GM19452 (cell line): ENCODE results near the gene CHMP1B.
A peak's percentile ranks its signal among the peaks of the same experiment; 100 is the strongest.

ENCODE experiments used
- ATAC-seq: cut with Tn5 transposase; IDR thresholded peaks from one replicate; pipeline ENCODE4 v1.9.1; 2021; ENCODE audit not compliant: unreplicated experiment

Gene CHMP1B, protein sequence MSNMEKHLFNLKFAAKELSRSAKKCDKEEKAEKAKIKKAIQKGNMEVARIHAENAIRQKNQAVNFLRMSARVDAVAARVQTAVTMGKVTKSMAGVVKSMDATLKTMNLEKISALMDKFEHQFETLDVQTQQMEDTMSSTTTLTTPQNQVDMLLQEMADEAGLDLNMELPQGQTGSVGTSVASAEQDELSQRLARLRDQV

DNA sequence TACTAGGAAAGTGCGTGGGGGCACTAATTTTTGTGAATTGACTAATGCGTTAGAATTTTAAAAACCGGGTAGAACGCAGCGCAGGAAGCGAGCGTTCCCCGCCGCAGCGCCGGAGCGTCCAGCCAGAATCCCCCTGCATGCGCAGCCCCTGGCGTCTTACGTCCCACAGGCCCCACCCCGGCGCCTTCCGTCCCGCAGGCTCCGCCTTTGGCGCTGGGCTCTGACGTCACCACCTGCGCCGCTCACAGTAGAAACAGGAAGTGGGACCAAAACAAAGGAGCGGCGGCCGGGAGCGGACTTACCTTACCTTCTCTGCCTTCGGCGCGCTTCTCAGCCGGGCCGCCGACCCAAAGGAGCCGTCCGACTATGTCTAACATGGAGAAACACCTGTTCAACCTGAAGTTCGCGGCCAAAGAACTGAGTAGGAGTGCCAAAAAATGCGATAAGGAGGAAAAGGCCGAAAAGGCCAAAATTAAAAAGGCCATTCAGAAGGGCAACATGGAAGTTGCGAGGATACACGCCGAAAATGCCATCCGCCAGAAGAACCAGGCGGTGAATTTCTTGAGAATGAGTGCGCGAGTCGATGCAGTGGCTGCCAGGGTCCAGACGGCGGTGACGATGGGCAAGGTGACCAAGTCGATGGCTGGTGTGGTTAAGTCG, at the start of gene CHMP1B:
CHMP1B (plus strand) TSS at position 268 of the 660 bp plus-strand sequence; CDS start at position 367, 99 bp downstream.
- peak; percentile 94 for ATAC-seq

- no peak for ATAC-seq
These were observed 49.6 kb upstream of the CHMP1B start for GRCh38 chr18:11801573-11801972.

GRCh38 chr18:11802158-11802557, 49.1 kb upstream of the CHMP1B start:
- ATAC-seq, result no peak

DNA sequence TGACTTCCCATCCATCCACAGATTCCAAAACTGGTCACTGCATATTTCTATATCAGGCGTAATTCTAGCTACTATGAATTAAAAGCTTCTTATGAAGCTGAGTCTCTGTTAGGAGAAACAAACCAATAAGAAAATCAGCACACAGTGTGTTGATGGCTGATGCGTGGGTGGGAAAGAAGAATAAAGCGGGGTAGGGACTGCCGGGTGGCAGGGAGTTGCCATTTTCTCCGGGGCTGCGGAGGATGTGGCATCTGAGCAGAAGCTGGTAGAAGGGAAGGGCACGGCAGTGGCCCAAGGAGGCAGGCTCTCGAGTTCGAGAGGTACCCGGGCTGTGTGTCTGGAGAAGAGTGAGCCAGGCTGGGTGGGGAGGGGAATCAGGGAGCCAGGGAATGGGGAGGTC, 48.6 kb upstream of the CHMP1B start:
- no peak for ATAC-seq

DNA sequence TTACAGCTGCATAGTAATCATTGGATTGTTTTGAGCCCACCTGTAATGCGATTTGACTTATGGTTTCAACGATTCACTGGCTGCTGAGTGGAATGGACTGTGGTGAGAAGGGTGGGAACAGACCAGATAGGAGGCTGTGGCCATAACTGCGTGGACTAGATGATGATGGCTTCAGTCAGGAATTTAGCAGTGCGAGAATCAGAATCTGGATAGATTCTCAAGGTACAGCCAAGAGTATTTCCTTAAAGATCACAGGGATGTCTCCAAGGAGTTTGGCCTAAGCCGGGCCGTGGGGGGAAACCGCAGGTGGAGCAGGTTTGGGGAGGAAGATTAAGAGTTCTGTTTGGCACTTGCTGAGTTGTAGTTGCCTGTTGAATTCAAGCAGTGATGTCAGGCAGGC, 44.0 kb upstream of the CHMP1B start:
- ATAC-seq, result no peak

DNA sequence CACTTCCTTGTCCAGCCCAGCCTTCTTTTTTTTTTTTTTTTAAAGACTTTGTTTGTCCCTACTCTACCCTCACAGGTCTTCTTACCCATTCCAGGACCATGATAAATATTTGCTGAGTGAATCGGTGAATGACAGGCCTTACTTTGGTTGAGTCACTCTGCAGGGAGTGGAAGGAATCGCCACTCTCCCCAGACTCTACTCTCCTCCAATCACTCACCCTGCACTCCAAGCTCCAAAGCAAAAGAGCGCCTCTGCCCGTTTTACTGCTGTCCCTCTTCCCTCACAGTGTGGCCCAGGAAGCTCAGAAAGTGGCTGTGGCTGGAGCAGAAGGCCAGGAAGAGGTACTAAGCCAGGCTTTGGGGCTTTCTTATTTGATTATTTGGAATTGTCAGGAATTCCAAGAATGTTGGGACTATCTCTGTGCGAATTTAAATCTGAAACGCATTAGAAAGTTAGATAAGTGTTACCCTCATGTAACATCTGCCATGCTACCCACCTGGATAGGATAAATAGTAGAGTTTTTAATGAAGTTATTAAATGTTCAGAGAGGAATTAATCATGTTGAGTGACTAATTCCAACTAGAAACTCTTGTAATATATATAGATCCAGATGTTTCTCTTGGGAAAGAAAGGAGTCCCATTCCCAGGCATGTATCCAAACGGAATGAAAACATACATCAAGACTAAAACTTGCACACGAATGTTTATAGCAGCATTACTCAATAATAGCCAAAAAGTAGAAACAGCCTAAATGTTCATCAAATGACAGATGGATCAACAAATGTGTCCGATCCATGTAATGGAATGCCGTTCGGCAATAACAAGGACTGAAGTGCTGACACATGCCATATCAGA, 43.0 kb upstream of the CHMP1B start:
- ATAC-seq, result no peak

GRCh38 chr18:11809895-11810294, 41.3 kb upstream of the CHMP1B start:
- no peak for ATAC-seq

- ATAC-seq, result no peak
These were observed 40.8 kb upstream of the CHMP1B start for GRCh38 chr18:11810379-11810778.

DNA sequence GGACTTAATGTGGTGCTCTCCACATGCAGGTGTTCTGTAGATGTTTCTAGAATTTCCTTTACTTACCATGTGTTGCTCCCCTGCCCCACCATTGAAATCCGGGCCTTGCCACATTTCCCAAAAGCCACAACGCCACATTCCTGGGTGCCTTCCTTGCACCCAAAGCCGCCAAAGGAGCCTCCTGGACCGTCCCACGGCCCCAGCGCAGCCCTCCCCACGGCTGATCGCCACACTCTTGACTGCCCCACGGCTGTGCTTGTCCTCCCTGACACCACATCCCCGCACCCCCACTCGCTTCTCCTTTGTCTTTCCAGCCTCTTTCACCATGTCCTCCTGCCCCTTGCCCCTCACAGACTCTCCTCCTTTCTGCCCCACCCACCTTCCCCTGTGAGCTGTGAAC, 40.2 kb upstream of the CHMP1B start:
- ATAC-seq, result no peak

DNA sequence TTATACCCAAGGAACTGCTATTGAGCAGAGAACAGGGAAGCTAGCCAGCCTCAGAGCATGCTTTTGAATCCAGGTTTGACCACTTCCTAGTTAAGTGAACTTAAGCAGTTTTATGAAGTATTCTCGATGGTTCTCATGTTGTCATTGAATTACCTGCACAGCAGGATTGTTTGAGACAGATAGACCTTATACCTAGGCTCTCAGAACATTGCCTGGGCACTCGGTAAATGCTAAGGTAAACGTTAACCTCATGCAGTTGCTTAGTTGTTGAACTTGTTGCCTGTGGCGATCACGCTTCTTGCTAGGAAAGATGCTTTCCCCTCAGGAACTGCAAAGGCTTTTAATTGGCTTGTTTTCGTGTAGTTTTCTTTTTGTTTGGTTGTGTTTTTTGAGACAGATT, 34.0 kb upstream of the CHMP1B start:
- no peak for ATAC-seq

- ATAC-seq, result no peak
These were observed 32.6 kb upstream of the CHMP1B start for GRCh38 chr18:11818486-11819203.

DNA sequence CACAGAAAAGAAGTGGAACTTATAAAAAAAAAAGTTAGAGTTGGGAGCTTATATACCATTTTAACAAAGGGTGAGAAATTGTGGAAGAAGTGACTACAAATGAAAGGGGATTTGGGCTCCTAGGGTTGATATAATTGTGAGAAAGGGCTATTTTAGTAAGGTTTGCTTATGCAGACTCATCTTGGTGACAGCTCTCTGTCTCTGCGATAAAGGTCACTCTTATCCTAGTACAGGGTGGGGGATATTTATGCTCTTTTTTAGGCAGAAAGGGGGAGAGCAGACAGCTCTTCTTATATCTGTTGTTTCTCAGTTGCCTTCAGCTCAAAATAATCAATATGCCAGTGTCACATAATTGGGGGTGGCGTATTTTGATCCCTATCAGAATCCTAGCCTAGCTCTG, 31.3 kb upstream of the CHMP1B start:
- no peak for ATAC-seq

- no peak for ATAC-seq
These were observed 30.5 kb upstream of the CHMP1B start for GRCh38 chr18:11820697-11821096.

DNA sequence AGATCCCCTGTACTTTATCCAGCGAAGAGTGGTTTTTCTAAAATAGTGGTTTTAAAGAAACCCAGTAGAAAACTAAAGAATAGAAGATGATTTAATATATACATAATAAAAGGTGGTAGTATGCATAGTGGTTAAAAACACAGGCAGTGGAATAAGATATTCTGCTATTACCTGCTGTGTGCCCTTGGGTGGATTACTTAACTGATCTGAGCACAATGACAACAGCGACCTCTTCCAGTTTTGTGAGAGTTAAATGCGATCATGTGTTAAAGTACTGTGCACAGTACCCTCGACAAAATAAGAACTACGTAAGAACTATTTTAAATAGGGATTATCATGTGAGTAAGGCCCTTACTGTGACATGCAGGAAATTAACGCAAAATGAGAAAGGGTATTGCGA, 30.0 kb upstream of the CHMP1B start:
- no peak for ATAC-seq

- no peak for ATAC-seq
These were observed 29.5 kb upstream of the CHMP1B start for GRCh38 chr18:11821643-11822237.

- ATAC-seq, result no peak
These were observed 27.7 kb upstream of the CHMP1B start for GRCh38 chr18:11823545-11823944.

- no peak for ATAC-seq
These were observed 24.4 kb upstream of the CHMP1B start for GRCh38 chr18:11826836-11827235.

DNA sequence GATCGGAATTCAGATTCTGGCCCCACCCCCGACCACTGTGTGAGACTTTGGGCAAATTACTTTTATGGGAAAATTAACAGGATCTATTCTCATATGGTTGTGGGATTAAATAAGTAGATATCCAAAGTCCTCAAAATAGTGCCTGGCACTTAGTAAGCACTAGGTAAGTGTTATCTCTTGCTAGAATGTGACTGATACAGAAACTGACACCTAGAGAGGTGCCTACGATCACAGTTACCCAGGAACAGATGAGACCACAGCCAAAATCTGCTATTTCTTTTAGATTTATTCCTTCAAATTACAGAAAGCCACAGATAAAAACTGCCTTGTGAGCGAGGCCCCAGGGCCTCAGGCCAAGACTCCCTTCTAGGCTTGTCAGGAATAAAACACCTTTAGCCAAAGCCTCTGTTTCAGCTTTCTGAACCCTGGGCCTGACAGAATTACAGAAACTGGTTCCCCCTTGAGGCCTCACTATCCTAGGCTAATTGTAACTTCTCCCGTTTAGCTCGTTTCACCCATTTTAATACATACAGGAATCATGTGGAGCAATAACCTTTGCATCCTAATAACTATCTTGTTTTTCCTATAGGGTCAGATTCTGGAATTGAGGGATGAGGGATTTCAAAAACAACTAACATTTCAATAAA, 22.3 kb upstream of the CHMP1B start:
- ATAC-seq, result no peak

DNA sequence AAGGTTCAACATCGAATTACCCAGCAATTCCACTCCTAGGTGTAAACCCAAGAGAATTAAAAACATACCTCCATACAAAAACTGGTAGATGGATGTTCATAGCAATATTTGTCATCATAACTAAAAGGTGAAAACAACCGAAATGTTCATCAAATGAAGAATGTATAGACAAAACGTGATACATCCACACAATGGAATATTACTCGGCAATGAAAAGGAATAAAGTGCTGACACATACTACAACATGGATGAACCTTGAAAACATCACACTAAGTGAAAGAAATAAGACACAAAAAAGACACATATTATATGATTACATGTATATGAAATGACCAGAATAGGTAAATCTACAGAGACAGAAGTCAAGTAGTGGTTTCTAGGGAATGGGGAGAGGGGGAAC, 20.6 kb upstream of the CHMP1B start:
- ATAC-seq, result no peak

DNA sequence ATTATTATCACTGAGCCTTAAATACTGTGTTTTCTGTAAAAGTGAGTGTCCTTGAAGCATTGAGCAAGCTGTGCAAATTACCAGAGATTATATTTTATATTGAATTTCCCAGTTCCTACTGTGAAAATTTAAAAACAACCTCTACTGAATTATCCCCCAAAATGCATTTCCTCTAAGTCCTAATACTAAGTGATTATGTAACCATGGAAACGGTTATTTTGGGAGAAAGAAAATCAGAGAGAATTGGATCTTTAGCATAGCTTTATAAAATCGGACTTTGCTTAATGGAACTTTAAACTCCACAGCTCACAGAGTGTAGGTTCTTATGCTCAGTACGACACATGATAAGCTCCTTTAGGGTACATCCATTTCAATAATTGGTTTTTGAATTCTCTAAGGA, 19.3 kb upstream of the CHMP1B start:
- no peak for ATAC-seq

DNA sequence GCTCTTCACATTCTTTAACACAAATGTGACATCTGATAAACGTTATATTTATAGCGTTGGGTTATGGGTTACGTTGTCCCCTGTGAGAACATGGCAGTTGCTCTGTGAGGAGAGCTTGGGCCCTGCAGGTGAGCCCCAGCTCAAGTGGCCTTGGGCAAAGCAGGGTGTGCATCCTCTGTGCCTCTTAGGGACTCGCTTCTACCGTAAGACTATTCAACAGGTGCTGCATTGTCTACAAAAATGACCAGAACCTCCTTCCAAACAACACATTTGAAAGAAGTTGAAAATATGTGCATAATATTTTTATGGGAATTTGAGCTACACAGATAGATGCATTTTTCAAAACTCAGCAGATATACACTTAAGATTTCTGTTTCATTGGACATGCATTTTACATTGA, 16.4 kb upstream of the CHMP1B start:
- ATAC-seq, result no peak
